ENCODE results near the gene IFTAP. TPM values are rescaled to one million over a fixed set of nuclear protein-coding genes. Genes with fewer than 3 reads are reported as not detected.

The IFTAP gene
- total and polyA plus RNA-seq, 9 donors: 16.4 to 42.0 (median 25.5) TPM

DNA sequence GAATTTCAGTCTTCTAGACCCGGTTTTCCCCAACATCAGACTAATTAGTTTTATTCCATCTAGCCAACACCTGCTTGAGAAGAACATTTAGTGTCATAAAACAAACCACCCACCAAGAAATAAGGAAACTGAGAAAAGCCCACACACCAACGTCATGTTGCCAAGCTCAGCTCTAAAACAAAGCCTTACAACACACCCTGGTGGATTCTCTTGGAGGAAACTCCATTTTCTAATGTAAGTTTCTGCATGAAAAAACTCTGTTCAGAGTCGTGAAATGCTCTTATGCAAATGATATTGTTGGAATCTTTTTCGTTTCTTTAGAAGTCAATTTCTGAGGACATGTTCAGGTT is 108.7 kb downstream of the IFTAP start:
- WGBS, 3 donors: 48 to 58% (median 53%) methylated on average over 4 of the region's 4 CpGs
- Histone ChIP-seq H3K27me3 (no peaks in the 10 kb centered on the region), H3K4me3 (no peak overlapping the region), H3K9me3 (no peaks in the 10 kb centered on the region), H3K36me3 (no peaks in the 10 kb centered on the region), H3K4me1 (ENCODE audit: insufficient read depth) (no peaks in the 10 kb centered on the region), H3K27ac (no peak overlapping the region)
- TF ChIP-seq POLR2A (IDR thresholded peaks at IDR 0.05) (no peak), EP300 (IDR thresholded peaks at IDR 0.05) (no peak)
- TF ChIP-seq, protein P1, sequence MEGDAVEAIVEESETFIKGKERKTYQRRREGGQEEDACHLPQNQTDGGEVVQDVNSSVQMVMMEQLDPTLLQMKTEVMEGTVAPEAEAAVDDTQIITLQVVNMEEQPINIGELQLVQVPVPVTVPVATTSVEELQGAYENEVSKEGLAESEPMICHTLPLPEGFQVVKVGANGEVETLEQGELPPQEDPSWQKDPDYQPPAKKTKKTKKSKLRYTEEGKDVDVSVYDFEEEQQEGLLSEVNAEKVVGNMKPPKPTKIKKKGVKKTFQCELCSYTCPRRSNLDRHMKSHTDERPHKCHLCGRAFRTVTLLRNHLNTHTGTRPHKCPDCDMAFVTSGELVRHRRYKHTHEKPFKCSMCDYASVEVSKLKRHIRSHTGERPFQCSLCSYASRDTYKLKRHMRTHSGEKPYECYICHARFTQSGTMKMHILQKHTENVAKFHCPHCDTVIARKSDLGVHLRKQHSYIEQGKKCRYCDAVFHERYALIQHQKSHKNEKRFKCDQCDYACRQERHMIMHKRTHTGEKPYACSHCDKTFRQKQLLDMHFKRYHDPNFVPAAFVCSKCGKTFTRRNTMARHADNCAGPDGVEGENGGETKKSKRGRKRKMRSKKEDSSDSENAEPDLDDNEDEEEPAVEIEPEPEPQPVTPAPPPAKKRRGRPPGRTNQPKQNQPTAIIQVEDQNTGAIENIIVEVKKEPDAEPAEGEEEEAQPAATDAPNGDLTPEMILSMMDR (IDR thresholded peaks at IDR 0.05): no peak
- intact Hi-C loops (cut with DNase I): loop anchor here in 1 of 4 donors (5.0 kb wide), 1 partner anchor 44 kb away; no protein-coding TSS in a partner anchor
- DNase-seq: no peak

Other genes with a start within 250 kb of the IFTAP start
- gene TRAF6, start 84.2 kb upstream of the IFTAP start, total RNA-seq: 10 to 100 TPM in 6 of 7 donors, 1 to 10 TPM in 1; 8.7 to 16.4 (median 13.9) TPM
- gene TRAF6, start 84.2 kb upstream of the IFTAP start, polyA plus RNA-seq: 10 to 100 TPM in 1 of 2 donors, 1 to 10 TPM in 1; 4.9 to 18.2 TPM
- under 1 TPM; 0.25 to 0.82 (median 0.40) TPM for gene RAG1, start 26.5 kb upstream of the IFTAP start, total RNA-seq
- 1 to 10 TPM in 1 of 2 donors, under 1 TPM in 1; 0.18 to 1.3 TPM for gene RAG1, start 26.5 kb upstream of the IFTAP start, polyA plus RNA-seq
- not detected for gene RAG2, start 3.7 kb downstream of the IFTAP start, total RNA-seq
- gene RAG2, start 3.7 kb downstream of the IFTAP start, polyA plus RNA-seq: not detected

Measured in ovary (tissue), 9 donors.